ENCODE measurements around the gene CRYL1. TPM values are rescaled to one million over a fixed set of nuclear protein-coding genes. Genes with fewer than 3 reads are reported as not detected.

Gene CRYL1
- 10 to 100 TPM; 29.5 to 41.4 TPM for total RNA-seq
- 10 to 100 TPM; 21.9 to 72.1 TPM for polyA plus RNA-seq
- long read RNA-seq, donor 1, transcript CRYL1-209 (7 exons, 1,331 nt) = minor isoform, 13 of 155 reads
- long read RNA-seq, donor 1, transcript CRYL1-201 (8 exons, 1,485 nt) = major isoform, 126 of 155 reads
- long read RNA-seq, donor 1, partial matches to known transcripts = 7 of 155 reads
- long read RNA-seq, donor 1, other reads (novel, unspliced or antisense) = 9 of 155 reads
- long read RNA-seq, donor 2, transcript CRYL1-201 (8 exons, 1,485 nt) = major isoform, 16 of 22 reads
- long read RNA-seq, donor 2, partial matches to known transcripts = 3 of 22 reads
- long read RNA-seq, donor 2, other reads (novel, unspliced or antisense) = 2 of 22 reads

GRCh38 chr13:20525601-20526544 lies at the start of gene CRYL1:
CRYL1 (minus strand) TSS chr13:20525857; CDS start chr13:20525794, 63 bp downstream.
- no peaks in the 10 kb centered on the region for H3K27me3 ChIP-seq (ENCODE audit: control insufficient read depth in 1 of 2, insufficient read depth in 2 of 2, low read length in 1 of 2)
- no peaks in the 10 kb centered on the region for H3K36me3 ChIP-seq (ENCODE audit: control insufficient read depth in 1 of 2, insufficient read depth in 2 of 2, low read length in 1 of 2)
- H3K27ac ChIP-seq (ENCODE audit: low read depth in 1 of 2, low read length in 2 of 2) = peak within 1 kb of the TSS in 1 of 2 donors; percentile 64
- ATAC-seq (ENCODE audit: low FRiP score) (peak; percentile 95), DNase-seq (peak; percentile 89 to 93)
- peak within 1 kb of the TSS; percentile 67 to 97 for H3K4me3 ChIP-seq (ENCODE audit: low read length in 2 of 2)
- intact Hi-C loops (cut with DNase I) = loop anchor here (5.0 kb wide), 1 partner anchor 41 kb away; the partner anchor contains the start of gene IFT88 (in 2 of the 2)
- H3K4me1 ChIP-seq (ENCODE audit: control insufficient read depth in 1 of 2, insufficient read depth in 2 of 2, low read length in 2 of 2) = no peaks in the 10 kb centered on the region
- H3K9me3 ChIP-seq (ENCODE audit: control insufficient read depth, low read length) = no peaks in the 10 kb centered on the region
- WGBS, 2 donors = 0 to 1% methylated on average over 64 to 89 of the region's 89 CpGs

GRCh38 chr13:20573636-20574035 lies 48.0 kb upstream of the CRYL1 start:
- no peak for DNase-seq
- no peak for ATAC-seq (ENCODE audit: low FRiP score)
- H3K9me3 ChIP-seq (ENCODE audit: control insufficient read depth, low read length) = no peaks in the 10 kb centered on the region
- H3K36me3 ChIP-seq (ENCODE audit: control insufficient read depth in 1 of 2, insufficient read depth in 2 of 2, low read length in 1 of 2) = peaks cover 0 to 6% of the 10 kb centered on the region in 2 donors
- no peaks in the 10 kb centered on the region for H3K27me3 ChIP-seq (ENCODE audit: control insufficient read depth in 1 of 2, insufficient read depth in 2 of 2, low read length in 1 of 2)
- H3K4me1 ChIP-seq (ENCODE audit: control insufficient read depth in 1 of 2, insufficient read depth in 2 of 2, low read length in 2 of 2) = no peaks in the 10 kb centered on the region
- H3K27ac ChIP-seq (ENCODE audit: low read depth in 1 of 2, low read length in 2 of 2) = no peak overlapping the region
- H3K4me3 ChIP-seq (ENCODE audit: low read length in 2 of 2) = no peak overlapping the region
- intact Hi-C loops (cut with DNase I) = no loop called here
- 53 to 54% methylated on average over 2 of the region's 2 CpGs for WGBS, 2 donors

GRCh38 chr13:20573186-20573585 lies 47.5 kb upstream of the CRYL1 start:
- no peak for ATAC-seq (ENCODE audit: low FRiP score)
- Histone ChIP-seq H3K36me3 (ENCODE audit: control insufficient read depth in 1 of 2, insufficient read depth in 2 of 2, low read length in 1 of 2) (peaks cover 0 to 6% of the 10 kb centered on the region in 2 donors), H3K4me1 (ENCODE audit: control insufficient read depth in 1 of 2, insufficient read depth in 2 of 2, low read length in 2 of 2) (peaks cover 0 to under 1% of the 10 kb centered on the region in 2 donors), H3K27me3 (ENCODE audit: control insufficient read depth in 1 of 2, insufficient read depth in 2 of 2, low read length in 1 of 2) (no peaks in the 10 kb centered on the region), H3K4me3 (ENCODE audit: low read length in 2 of 2) (no peak overlapping the region), H3K9me3 (ENCODE audit: control insufficient read depth, low read length) (no peaks in the 10 kb centered on the region), H3K27ac (ENCODE audit: low read depth in 1 of 2, low read length in 2 of 2) (no peak overlapping the region)
- no peak for DNase-seq
- intact Hi-C loops (cut with DNase I) = no loop called here
- 25 to 37% methylated on average over 4 of the region's 4 CpGs for WGBS, 2 donors

GRCh38 chr13:20571676-20572075 lies 46.0 kb upstream of the CRYL1 start:
- Histone ChIP-seq H3K36me3 (ENCODE audit: control insufficient read depth in 1 of 2, insufficient read depth in 2 of 2, low read length in 1 of 2) (peaks cover 0 to 6% of the 10 kb centered on the region in 2 donors), H3K27ac (ENCODE audit: low read depth in 1 of 2, low read length in 2 of 2) (no peak overlapping the region), H3K27me3 (ENCODE audit: control insufficient read depth in 1 of 2, insufficient read depth in 2 of 2, low read length in 1 of 2) (no peaks in the 10 kb centered on the region), H3K4me3 (ENCODE audit: low read length in 2 of 2) (no peak overlapping the region), H3K9me3 (ENCODE audit: control insufficient read depth, low read length) (no peaks in the 10 kb centered on the region), H3K4me1 (ENCODE audit: control insufficient read depth in 1 of 2, insufficient read depth in 2 of 2, low read length in 2 of 2) (peaks cover 0 to 3% of the 10 kb centered on the region in 2 donors)
- intact Hi-C loops (cut with DNase I) = no loop called here
- DNase-seq (no peak), ATAC-seq (ENCODE audit: low FRiP score) (no peak)

GRCh38 chr13:20570517-20570916 lies 44.9 kb upstream of the CRYL1 start:
- Histone ChIP-seq H3K27ac (ENCODE audit: low read depth in 1 of 2, low read length in 2 of 2) (no peak overlapping the region), H3K9me3 (ENCODE audit: control insufficient read depth, low read length) (no peaks in the 10 kb centered on the region), H3K36me3 (ENCODE audit: control insufficient read depth in 1 of 2, insufficient read depth in 2 of 2, low read length in 1 of 2) (peaks cover 0 to 6% of the 10 kb centered on the region in 2 donors), H3K27me3 (ENCODE audit: control insufficient read depth in 1 of 2, insufficient read depth in 2 of 2, low read length in 1 of 2) (no peaks in the 10 kb centered on the region), H3K4me3 (ENCODE audit: low read length in 2 of 2) (no peak overlapping the region), H3K4me1 (ENCODE audit: control insufficient read depth in 1 of 2, insufficient read depth in 2 of 2, low read length in 2 of 2) (peaks cover 0 to 3% of the 10 kb centered on the region in 2 donors)
- WGBS, 2 donors = 95 to 98% methylated on average over 1 of the region's 1 CpG
- intact Hi-C loops (cut with DNase I) = no loop called here
- DNase-seq = no peak
- no peak for ATAC-seq (ENCODE audit: low FRiP score)

- peak overlapping the region; percentile 74 to 95 for H3K27ac ChIP-seq (ENCODE audit: low read depth in 1 of 2, low read length in 2 of 2)
- WGBS, 2 donors = 5% methylated on average over 9 of the region's 9 CpGs
Observed at GRCh38 chr13:20567881-20568528, 42.3 kb upstream of the CRYL1 start.

GRCh38 chr13:20566898-20567874 lies 41.5 kb upstream of the CRYL1 start, which contains the start of gene IFT88:
IFT88 (plus strand) TSS chr13:20567157; CDS start chr13:20574386, 7,229 bp downstream.
- peak; percentile 99 for ATAC-seq (ENCODE audit: low FRiP score)
- peak; percentile 95 to 97 for DNase-seq
- H3K4me3 ChIP-seq (ENCODE audit: low read length in 2 of 2) = peak within 1 kb of the TSS; percentile 59 to 89
- H3K27ac ChIP-seq (ENCODE audit: low read depth in 1 of 2, low read length in 2 of 2) = peak within 1 kb of the TSS; percentile 94 to 95
- no peaks in the 10 kb centered on the region for H3K27me3 ChIP-seq (ENCODE audit: control insufficient read depth in 1 of 2, insufficient read depth in 2 of 2, low read length in 1 of 2)
- peaks cover 0 to 3% of the 10 kb centered on the region in 2 donors for H3K4me1 ChIP-seq (ENCODE audit: control insufficient read depth in 1 of 2, insufficient read depth in 2 of 2, low read length in 2 of 2)
- H3K9me3 ChIP-seq (ENCODE audit: control insufficient read depth, low read length) = no peaks in the 10 kb centered on the region
- WGBS, 2 donors = 0 to 1% methylated on average over 47 to 74 of the region's 74 CpGs
- H3K36me3 ChIP-seq (ENCODE audit: control insufficient read depth in 1 of 2, insufficient read depth in 2 of 2, low read length in 1 of 2) = no peaks in the 10 kb centered on the region
- intact Hi-C loops (cut with DNase I) = loop anchor here (5.0 to 10.0 kb wide), 4 partner anchors 40 to 205 kb away; partner anchors contain the start of genes CRYL1 (in 2 of the 2), EEF1AKMT1 (in 1 of the 2) and IL17D (in 1 of the 2)

More at GRCh38 chr13:20567881-20568528, 42.3 kb upstream of the CRYL1 start:
- ATAC-seq (ENCODE audit: low FRiP score) (no peak), DNase-seq (no peak)
- Histone ChIP-seq H3K9me3 (ENCODE audit: control insufficient read depth, low read length) (no peaks in the 10 kb centered on the region), H3K4me3 (ENCODE audit: low read length in 2 of 2) (peak overlapping the region; percentile 59 to 89), H3K27me3 (ENCODE audit: control insufficient read depth in 1 of 2, insufficient read depth in 2 of 2, low read length in 1 of 2) (no peaks in the 10 kb centered on the region), H3K4me1 (ENCODE audit: control insufficient read depth in 1 of 2, insufficient read depth in 2 of 2, low read length in 2 of 2) (peaks cover 0 to 3% of the 10 kb centered on the region in 2 donors), H3K36me3 (ENCODE audit: control insufficient read depth in 1 of 2, insufficient read depth in 2 of 2, low read length in 1 of 2) (peaks cover 0 to 3% of the 10 kb centered on the region in 2 donors)
- intact Hi-C loops (cut with DNase I) = loop anchor here (5.0 to 10.0 kb wide), 4 partner anchors 41 to 204 kb away; partner anchors contain the start of genes CRYL1 (in 2 of the 2), EEF1AKMT1 (in 1 of the 2) and IL17D (in 1 of the 2)
